GM23338 (cell line): ENCODE data around the gene C2CD2L. TPM values are rescaled to one million over a fixed set of nuclear protein-coding genes. Genes with fewer than 3 reads are reported as not detected.
A peak's percentile ranks its signal among the peaks of the same experiment; 100 is the strongest.

ENCODE experiments used
- ATAC-seq: fragments of 200-7000 bp; cut with Tn5 transposase; 3 replicates; pipeline ENCODE4 v1.9.1; 2020
- DNase-seq: peaks from one replicate; pipeline ENCODE4 v3.0.0-alpha.2; 2015; ENCODE audit warnings: low spot score
- H2AFZ ChIP-seq: fragments of 200-600 bp; sonication (generic); 2 replicates; pipeline ENCODE4 v1.8.0; 2016; ENCODE audit warnings: antibody characterized with exemption, mild to moderate bottlenecking, moderate library complexity
- H3F3A ChIP-seq: fragments of 200-600 bp; sonication (generic); replicated peaks from 2 replicates; pipeline ENCODE4 v1.8.0; 2017; ENCODE audit warnings: antibody characterized with exemption, mixed run types, low read depth
- H3K27ac ChIP-seq: fragments of 200-600 bp; sonication (generic); 2 replicates; pipeline ENCODE4 v1.6.1; 2016; ENCODE audit warnings: low read depth
- H3K27me3 ChIP-seq: fragments of 200-600 bp; sonication (generic); 2 replicates; pipeline ENCODE4 v1.8.0; 2016; ENCODE audit warnings: mild to moderate bottlenecking, mixed run types, moderate library complexity; ENCODE audit not compliant: insufficient read depth
- H3K36me3 ChIP-seq: fragments of 200-600 bp; sonication (generic); 2 replicates; pipeline ENCODE4 v1.8.0; 2016; ENCODE audit warnings: mild to moderate bottlenecking; ENCODE audit not compliant: insufficient read depth
- H3K4me1 ChIP-seq: fragments of 200-600 bp; sonication (generic); 2 replicates; pipeline ENCODE4 v1.8.0; 2016; ENCODE audit warnings: mild to moderate bottlenecking, moderate library complexity; ENCODE audit not compliant: insufficient read depth
- H3K4me2 ChIP-seq: fragments of 200-600 bp; sonication (generic); 2 replicates; pipeline ENCODE4 v1.7.1; 2017; ENCODE audit warnings: mixed run types
- H3K4me3 ChIP-seq: fragments of 200-600 bp; sonication (generic); 2 replicates; pipeline ENCODE4 v1.6.1; 2016; ENCODE audit warnings: mixed run types
- H3K79me2 ChIP-seq: fragments of 200-600 bp; sonication (generic); replicated peaks from 2 replicates; pipeline ENCODE4 v1.8.0; 2017; ENCODE audit warnings: mild to moderate bottlenecking; ENCODE audit not compliant: insufficient read depth
- H3K9me2 ChIP-seq: fragments of 200-600 bp; sonication (generic); 2 replicates; pipeline ENCODE4 v1.8.0; 2017; ENCODE audit not compliant: insufficient read depth
- H4K20me1 ChIP-seq: fragments of 200-600 bp; sonication (generic); replicated peaks from 2 replicates; pipeline ENCODE4 v1.8.0; 2017; ENCODE audit warnings: mild to moderate bottlenecking; ENCODE audit not compliant: insufficient read depth
- H3K27ac Mint-ChIP-seq: 2 replicates; pipeline ENCODE4 v1.8.0; 2020; ENCODE audit warnings: inconsistent platforms, mild to moderate bottlenecking, moderate library complexity, mixed read lengths
- H3K27me3 Mint-ChIP-seq: 3 replicates; pipeline ENCODE4 v1.8.0; 2022; ENCODE audit warnings: low read depth, mild to moderate bottlenecking, moderate library complexity, mixed read lengths, inconsistent platforms; ENCODE audit not compliant: insufficient read depth, poor library complexity
- H3K36me3 Mint-ChIP-seq: 3 replicates; pipeline ENCODE4 v1.8.0; 2021; ENCODE audit warnings: low read depth, mild to moderate bottlenecking, inconsistent platforms, moderate library complexity, mixed read lengths
- H3K4me1 Mint-ChIP-seq: 3 replicates; pipeline ENCODE4 v1.8.0; 2020; ENCODE audit warnings: mild to moderate bottlenecking, inconsistent platforms, mixed read lengths
- H3K4me3 Mint-ChIP-seq: 3 replicates; pipeline ENCODE4 v1.8.0; 2021; ENCODE audit warnings: moderate library complexity, mild to moderate bottlenecking, inconsistent platforms, mixed read lengths
- H3K9me3 Mint-ChIP-seq: 3 replicates; pipeline ENCODE4 v1.8.0; 2020; ENCODE audit warnings: moderate library complexity, mild to moderate bottlenecking, inconsistent platforms, mixed read lengths
- CREB1 ChIP-seq: fragments of 250-450 bp; sonication (Bioruptor Pico); IDR thresholded peaks from 2 replicates; pipeline ENCODE4 v1.5.0; 2020; ENCODE audit warnings: low read depth, mild to moderate bottlenecking, moderate library complexity
- ETS1 ChIP-seq: IDR thresholded peaks from 2 replicates; pipeline ENCODE4 v1.6.1; 2016; ENCODE audit warnings: antibody characterized with exemption
- JUNB ChIP-seq: IDR thresholded peaks from one replicate; pipeline ENCODE4 v1.6.1; 2016; ENCODE audit warnings: antibody characterized with exemption; ENCODE audit not compliant: unreplicated experiment
- NANOG ChIP-seq: IDR thresholded peaks from 2 replicates; pipeline ENCODE4 v1.6.1; 2016; ENCODE audit warnings: antibody characterized with exemption, borderline replicate concordance
- POLR2AphosphoS5 ChIP-seq: IDR thresholded peaks from 2 replicates; pipeline ENCODE4 v1.6.1; 2016; ENCODE audit warnings: antibody characterized with exemption, low read depth
- STAT1 ChIP-seq: IDR thresholded peaks from one replicate; pipeline ENCODE4 v1.6.1; 2016; ENCODE audit warnings: antibody characterized with exemption; ENCODE audit not compliant: unreplicated experiment
- ZNF114 ChIP-seq: fragments of 250-450 bp; sonication (Bioruptor Pico); IDR thresholded peaks from 2 replicates; pipeline ENCODE4 v1.5.0; 2020; ENCODE audit warnings: mild to moderate bottlenecking, moderate library complexity
- polyA plus RNA-seq: library from polyadenylated mRNA; unstranded; fragments of >200 nt; fragmentation: Nextera tagmentation; extraction: Ambion mirVana; gene quantifications from 2 replicates; pipeline ENCODE4 v1.2.1, GENCODE V29; 2016
- total RNA-seq: library from RNA; depleted of rRNA; stranded (reverse); fragments of >200 nt; shearing (Covaris generic); gene quantifications from 2 replicates; pipeline ENCODE4 v1.2.3, GENCODE V29; 2014
- TF ChIP-seq, protein P1 (sequence below): fragments of 250-450 bp; sonication (Bioruptor Pico); IDR thresholded peaks from 2 replicates; pipeline ENCODE4 v1.5.0; 2020; ENCODE audit warnings: mild to moderate bottlenecking, moderate library complexity

The C2CD2L gene
- total and polyA plus RNA-seq, 2 experiments from 2014 or later: 1.4 to 4.4 TPM

- no peak for TF ChIP-seq ETS1
- no peak for TF ChIP-seq POLR2AphosphoS5
Measured at GRCh38 chr11:119114351-119114750, 7.2 kb downstream of the C2CD2L start (continued).

DNA sequence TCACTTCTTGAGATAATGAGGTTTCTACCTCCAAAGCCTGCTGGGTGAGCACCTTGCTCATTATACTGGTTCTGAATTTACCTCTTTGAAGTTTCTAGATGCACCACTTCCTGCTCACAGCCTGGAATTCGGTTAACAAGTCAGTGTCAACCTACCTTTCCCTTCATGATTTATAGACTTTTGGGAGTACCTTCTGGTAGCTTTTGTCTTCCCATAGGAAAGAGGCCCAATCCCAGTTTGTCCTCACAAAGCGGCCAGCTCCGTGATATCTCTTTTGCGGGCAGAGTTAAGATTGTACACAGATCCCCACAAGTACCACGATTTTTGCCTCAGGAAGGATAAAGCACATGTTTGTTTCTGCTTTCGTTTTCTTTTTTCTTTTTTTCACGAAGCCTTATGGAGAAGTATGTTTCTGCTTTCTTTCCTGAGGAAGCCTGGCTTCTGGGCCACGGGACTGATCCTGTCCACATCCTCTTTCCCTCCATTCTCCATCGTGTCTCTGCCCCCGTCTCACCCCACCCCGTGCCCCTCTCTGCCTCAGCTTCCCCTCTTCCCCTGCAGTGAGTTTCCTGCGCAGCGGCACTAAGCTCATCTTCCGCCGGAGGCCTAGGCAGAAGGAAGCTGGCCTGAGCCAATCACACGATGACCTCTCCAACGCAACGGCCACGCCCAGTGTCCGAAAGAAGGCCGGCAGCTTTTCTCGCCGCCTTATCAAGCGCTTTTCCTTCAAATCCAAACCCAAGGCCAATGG, 8.5 kb downstream of the C2CD2L start:
- H3K9me2 ChIP-seq: no peaks in the 10 kb centered on the region
- H3K79me2 ChIP-seq: no peaks in the 10 kb centered on the region
- H3K27me3 Mint-ChIP-seq: peaks cover 8% of the 10 kb centered on the region
- peak; percentile 73 for ATAC-seq
- H3K36me3 Mint-ChIP-seq: no peaks in the 10 kb centered on the region; the same call in 2 of the 3 replicates
- no peak overlapping the region; the same call in 2 of the 3 replicates for H3K4me3 Mint-ChIP-seq
- H3K4me3 ChIP-seq: no peak overlapping the region
- TF ChIP-seq ZNF114 (CRISPR knock-in tag): no peak
- TF ChIP-seq, protein P1, sequence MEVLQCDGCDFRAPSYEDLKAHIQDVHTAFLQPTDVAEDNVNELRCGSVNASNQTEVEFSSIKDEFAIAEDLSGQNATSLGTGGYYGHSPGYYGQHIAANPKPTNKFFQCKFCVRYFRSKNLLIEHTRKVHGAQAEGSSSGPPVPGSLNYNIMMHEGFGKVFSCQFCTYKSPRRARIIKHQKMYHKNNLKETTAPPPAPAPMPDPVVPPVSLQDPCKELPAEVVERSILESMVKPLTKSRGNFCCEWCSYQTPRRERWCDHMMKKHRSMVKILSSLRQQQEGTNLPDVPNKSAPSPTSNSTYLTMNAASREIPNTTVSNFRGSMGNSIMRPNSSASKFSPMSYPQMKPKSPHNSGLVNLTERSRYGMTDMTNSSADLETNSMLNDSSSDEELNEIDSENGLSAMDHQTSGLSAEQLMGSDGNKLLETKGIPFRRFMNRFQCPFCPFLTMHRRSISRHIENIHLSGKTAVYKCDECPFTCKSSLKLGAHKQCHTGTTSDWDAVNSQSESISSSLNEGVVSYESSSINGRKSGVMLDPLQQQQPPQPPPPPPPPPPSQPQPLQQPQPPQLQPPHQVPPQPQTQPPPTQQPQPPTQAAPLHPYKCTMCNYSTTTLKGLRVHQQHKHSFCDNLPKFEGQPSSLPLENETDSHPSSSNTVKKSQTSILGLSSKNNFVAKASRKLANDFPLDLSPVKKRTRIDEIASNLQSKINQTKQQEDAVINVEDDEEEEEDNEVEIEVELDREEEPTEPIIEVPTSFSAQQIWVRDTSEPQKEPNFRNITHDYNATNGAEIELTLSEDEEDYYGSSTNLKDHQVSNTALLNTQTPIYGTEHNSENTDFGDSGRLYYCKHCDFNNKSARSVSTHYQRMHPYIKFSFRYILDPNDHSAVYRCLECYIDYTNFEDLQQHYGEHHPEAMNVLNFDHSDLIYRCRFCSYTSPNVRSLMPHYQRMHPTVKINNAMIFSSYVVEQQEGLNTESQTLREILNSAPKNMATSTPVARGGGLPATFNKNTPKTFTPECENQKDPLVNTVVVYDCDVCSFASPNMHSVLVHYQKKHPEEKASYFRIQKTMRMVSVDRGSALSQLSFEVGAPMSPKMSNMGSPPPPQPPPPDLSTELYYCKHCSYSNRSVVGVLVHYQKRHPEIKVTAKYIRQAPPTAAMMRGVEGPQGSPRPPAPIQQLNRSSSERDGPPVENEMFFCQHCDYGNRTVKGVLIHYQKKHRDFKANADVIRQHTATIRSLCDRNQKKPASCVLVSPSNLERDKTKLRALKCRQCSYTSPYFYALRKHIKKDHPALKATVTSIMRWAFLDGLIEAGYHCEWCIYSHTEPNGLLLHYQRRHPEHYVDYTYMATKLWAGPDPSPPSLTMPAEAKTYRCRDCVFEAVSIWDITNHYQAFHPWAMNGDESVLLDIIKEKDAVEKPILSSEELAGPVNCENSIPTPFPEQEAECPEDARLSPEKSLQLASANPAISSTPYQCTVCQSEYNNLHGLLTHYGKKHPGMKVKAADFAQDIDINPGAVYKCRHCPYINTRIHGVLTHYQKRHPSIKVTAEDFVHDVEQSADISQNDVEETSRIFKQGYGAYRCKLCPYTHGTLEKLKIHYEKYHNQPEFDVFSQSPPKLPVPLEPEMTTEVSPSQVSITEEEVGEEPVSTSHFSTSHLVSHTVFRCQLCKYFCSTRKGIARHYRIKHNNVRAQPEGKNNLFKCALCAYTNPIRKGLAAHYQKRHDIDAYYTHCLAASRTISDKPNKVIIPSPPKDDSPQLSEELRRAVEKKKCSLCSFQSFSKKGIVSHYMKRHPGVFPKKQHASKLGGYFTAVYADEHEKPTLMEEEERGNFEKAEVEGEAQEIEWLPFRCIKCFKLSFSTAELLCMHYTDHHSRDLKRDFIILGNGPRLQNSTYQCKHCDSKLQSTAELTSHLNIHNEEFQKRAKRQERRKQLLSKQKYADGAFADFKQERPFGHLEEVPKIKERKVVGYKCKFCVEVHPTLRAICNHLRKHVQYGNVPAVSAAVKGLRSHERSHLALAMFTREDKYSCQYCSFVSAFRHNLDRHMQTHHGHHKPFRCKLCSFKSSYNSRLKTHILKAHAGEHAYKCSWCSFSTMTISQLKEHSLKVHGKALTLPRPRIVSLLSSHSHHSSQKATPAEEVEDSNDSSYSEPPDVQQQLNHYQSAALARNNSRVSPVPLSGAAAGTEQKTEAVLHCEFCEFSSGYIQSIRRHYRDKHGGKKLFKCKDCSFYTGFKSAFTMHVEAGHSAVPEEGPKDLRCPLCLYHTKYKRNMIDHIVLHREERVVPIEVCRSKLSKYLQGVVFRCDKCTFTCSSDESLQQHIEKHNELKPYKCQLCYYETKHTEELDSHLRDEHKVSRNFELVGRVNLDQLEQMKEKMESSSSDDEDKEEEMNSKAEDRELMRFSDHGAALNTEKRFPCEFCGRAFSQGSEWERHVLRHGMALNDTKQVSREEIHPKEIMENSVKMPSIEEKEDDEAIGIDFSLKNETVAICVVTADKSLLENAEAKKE (CRISPR knock-in tag): no peak
- TF ChIP-seq ETS1: no peak
- TF ChIP-seq STAT1: no peak
- no peak for TF ChIP-seq JUNB
- TF ChIP-seq CREB1 (CRISPR knock-in tag): no peak
- no peak for TF ChIP-seq NANOG
- peak; percentile 71 for DNase-seq
- no peaks in the 10 kb centered on the region for H3K9me3 Mint-ChIP-seq
- H3K27ac ChIP-seq: no peak overlapping the region
- no peak overlapping the region for H3K27ac Mint-ChIP-seq
- 0 out of 2 replicates have a peak overlapping the region, but pooled peaks have one; percentile 90 for H2AFZ ChIP-seq
- H3K27me3 ChIP-seq: no peaks in the 10 kb centered on the region
- peak overlapping the region; percentile 57; the same call in 1 of the 2 replicates for H3K4me2 ChIP-seq
- H3F3A ChIP-seq: 0 out of 2 replicates have a peak, but pooled peaks cover 3% of the 10 kb centered on the region
- no peaks in the 10 kb centered on the region for H4K20me1 ChIP-seq
- peaks cover 10% of the 10 kb centered on the region for H3K4me1 ChIP-seq
- no peaks in the 10 kb centered on the region for H3K36me3 ChIP-seq
- peaks cover 8% of the 10 kb centered on the region for H3K4me1 Mint-ChIP-seq
